IMR-90 (cell line): ENCODE measurements around the gene MLKL. TPM values are rescaled to one million over a fixed set of nuclear protein-coding genes. Genes with fewer than 3 reads are reported as not detected.

ENCODE experiments used
- ATAC-seq: fragments of 200-7000 bp; cut with Tn5 transposase; 2 replicates; pipeline ENCODE4 v1.9.1; 2020; ENCODE audit warnings: low read depth, mild to moderate bottlenecking, moderate library complexity
- BruUV-seq: library from RNA; stranded (reverse); fragments of 400-500 nt; replicated peaks from 2 replicates; lab custom pipeline; 2021; lab: Mats Ljungman, UMichigan
- CTCF ChIA-PET: fragments of 300-600 bp; formaldehyde crosslinking; extraction: SDS; loops from one replicate; lab custom pipeline; 2021; ENCODE audit warnings: antibody characterized with exemption; lab: Yijun Ruan, JAX
- POLR2A ChIA-PET: fragments of 300-600 bp; sonication (Branson Sonifier 250); formaldehyde crosslinking; loops from one replicate; lab custom pipeline; 2022; ENCODE audit warnings: antibody characterized with exemption; ENCODE audit not compliant: unreplicated experiment; lab: Charles Lee
- DNase-seq: peaks from one replicate; pipeline ENCODE4 v3.0.0; 2013
- H2AFZ ChIP-seq: replicated peaks from 2 replicates; pipeline ENCODE3; 2013; ENCODE audit warnings: low read length, mild to moderate bottlenecking; ENCODE audit not compliant: poor library complexity
- H2AK5ac ChIP-seq: 2 replicates; pipeline ENCODE4 v1.6.1; 2013; ENCODE audit warnings: low read depth, low read length, inconsistent platforms
- H2AK9ac ChIP-seq: replicated peaks from 2 replicates; pipeline ENCODE3; 2013; ENCODE audit warnings: mild to moderate bottlenecking, low read depth, low read length, moderate library complexity; ENCODE audit not compliant: poor library complexity
- H2BK120ac ChIP-seq: 2 replicates; pipeline ENCODE4 v1.6.1; 2013; ENCODE audit warnings: low read depth, low read length, inconsistent platforms
- H2BK15ac ChIP-seq: 3 replicates; pipeline ENCODE4 v1.6.1; 2013; ENCODE audit warnings: low read depth, low read length, inconsistent platforms
- H2BK20ac ChIP-seq: 2 replicates; pipeline ENCODE4 v1.6.1; 2013; ENCODE audit warnings: low read depth, mild to moderate bottlenecking, inconsistent platforms, low read length, moderate library complexity
- H2BK5ac ChIP-seq: 2 replicates; pipeline ENCODE4 v1.6.1; 2013; ENCODE audit warnings: mild to moderate bottlenecking, low read depth, low read length, inconsistent platforms; ENCODE audit not compliant: poor library complexity, severe bottlenecking
- H3K14ac ChIP-seq: replicated peaks from 2 replicates; pipeline ENCODE4 v1.6.1; 2013; ENCODE audit warnings: low read depth, low read length, inconsistent platforms
- H3K18ac ChIP-seq: 2 replicates; pipeline ENCODE4 v1.6.1; 2013; ENCODE audit warnings: low read depth, low read length, control low read depth
- H3K23ac ChIP-seq: 2 replicates; pipeline ENCODE4 v1.6.1; 2013; ENCODE audit warnings: low read depth, low read length, inconsistent platforms
- H3K27ac ChIP-seq: 2 replicates; pipeline ENCODE4 v1.5.1; 2013; ENCODE audit warnings: mild to moderate bottlenecking, control low read depth, low read length; ENCODE audit not compliant: insufficient read depth
- H3K27me3 ChIP-seq: 2 replicates; pipeline ENCODE4 v1.6.1; 2013; ENCODE audit warnings: low read length; ENCODE audit not compliant: control insufficient read depth, insufficient read depth
- H3K36me3 ChIP-seq: 2 replicates; pipeline ENCODE4 v1.6.1; 2013; ENCODE audit warnings: low read length, mixed read lengths; ENCODE audit not compliant: control insufficient read depth, insufficient read depth
- H3K4ac ChIP-seq: 2 replicates; pipeline ENCODE4 v1.6.1; 2013; ENCODE audit warnings: low read depth, low read length, inconsistent platforms
- H3K4me1 ChIP-seq: 2 replicates; pipeline ENCODE4 v1.6.1; 2013; ENCODE audit warnings: low read length, mixed read lengths; ENCODE audit not compliant: control insufficient read depth, insufficient read depth
- H3K4me2 ChIP-seq: 2 replicates; pipeline ENCODE4 v1.6.1; 2013; ENCODE audit warnings: low read depth, mild to moderate bottlenecking, control low read depth, low read length, moderate library complexity
- H3K4me3 ChIP-seq: 2 replicates; pipeline ENCODE4 v1.5.1; 2013; ENCODE audit warnings: low read depth, mild to moderate bottlenecking, control low read depth, low read length, moderate library complexity; ENCODE audit not compliant: insufficient read depth
- H3K56ac ChIP-seq: 2 replicates; pipeline ENCODE4 v1.6.1; 2013; ENCODE audit warnings: low read length, inconsistent platforms; ENCODE audit not compliant: insufficient read depth; ENCODE audit errors: extremely low read depth
- H3K79me1 ChIP-seq, 2 experiments: 2 replicates each; pipeline ENCODE4 v1.6.1; 2013; ENCODE audit warnings: low read length in 2 of 2, inconsistent platforms in 1 of 2, low read depth in 1 of 2
- H3K9ac ChIP-seq: 2 replicates; pipeline ENCODE4 v1.6.1; 2013; ENCODE audit warnings: low read depth, low read length, control low read depth
- H3K9me1 ChIP-seq: 2 replicates; pipeline ENCODE4 v1.6.1; 2013; ENCODE audit warnings: low read length, inconsistent platforms; ENCODE audit not compliant: insufficient read depth
- H3K9me3 ChIP-seq: 2 replicates; pipeline ENCODE4 v1.6.1; 2013; ENCODE audit warnings: low read length; ENCODE audit not compliant: control insufficient read depth, insufficient read depth
- H4K20me1 ChIP-seq: 2 replicates; pipeline ENCODE4 v1.6.1; 2013; ENCODE audit warnings: low read length, inconsistent platforms; ENCODE audit not compliant: insufficient read depth
- H4K5ac ChIP-seq: 2 replicates; pipeline ENCODE4 v1.6.1; 2013; ENCODE audit warnings: mild to moderate bottlenecking, low read depth, low read length, control low read depth
- H4K8ac ChIP-seq, 2 experiments: 2 replicates each; pipeline ENCODE4 v1.6.1; 2013; ENCODE audit warnings: low read depth in 2 of 2, low read length in 2 of 2, control low read depth in 1 of 2, inconsistent platforms in 1 of 2
- H4K91ac ChIP-seq: 2 replicates; pipeline ENCODE4 v1.6.1; 2013; ENCODE audit warnings: low read depth, low read length, inconsistent platforms; ENCODE audit not compliant: insufficient read depth
- BHLHE40 ChIP-seq: fragments of 150-350 bp; IDR thresholded peaks from 2 replicates; pipeline ENCODE4 v1.6.1; 2016; ENCODE audit warnings: mild to moderate bottlenecking, low read depth, low read length
- CEBPB ChIP-seq: IDR thresholded peaks from 2 replicates; pipeline ENCODE4 v1.6.1; 2012; ENCODE audit warnings: low read depth, low read length, improper control_type of control experiment
- CTCF ChIP-seq: conservative IDR thresholded peaks from 2 replicates; pipeline ENCODE4 v1.5.1; 2012; ENCODE audit warnings: mild to moderate bottlenecking, low read depth, low read length, improper control_type of control experiment
- FOS ChIP-seq: fragments of 150-350 bp; IDR thresholded peaks from 2 replicates; pipeline ENCODE4 v1.6.1; 2016; ENCODE audit warnings: low read depth, low read length
- MAFK ChIP-seq: IDR thresholded peaks from 2 replicates; pipeline ENCODE4 v1.6.1; 2012; ENCODE audit warnings: low read depth, low read length, improper control_type of control experiment
- NFE2L2 ChIP-seq: fragments of 150-350 bp; IDR thresholded peaks from 2 replicates; pipeline ENCODE4 v1.6.1; 2016; ENCODE audit warnings: low read depth, mild to moderate bottlenecking, low read length
- RAD21 ChIP-seq: IDR thresholded peaks from 2 replicates; pipeline ENCODE4 v1.6.1; 2012; ENCODE audit warnings: low read length, improper control_type of control experiment
- RCOR1 ChIP-seq: IDR thresholded peaks from 2 replicates; pipeline ENCODE4 v1.6.1; 2012; ENCODE audit warnings: mild to moderate bottlenecking, low read length, improper control_type of control experiment; ENCODE audit not compliant: insufficient replicate concordance
- RFX5 ChIP-seq: IDR thresholded peaks from 2 replicates; pipeline ENCODE4 v1.8.0; 2012; ENCODE audit warnings: low read depth, mild to moderate bottlenecking, low read length, moderate library complexity
- SMC3 ChIP-seq: fragments of 150-350 bp; IDR thresholded peaks from 2 replicates; pipeline ENCODE4 v1.6.1; 2016; ENCODE audit warnings: low read depth, mild to moderate bottlenecking, antibody characterized with exemption, low read length, moderate library complexity
- USF2 ChIP-seq: fragments of 150-350 bp; IDR thresholded peaks from 2 replicates; pipeline ENCODE4 v1.6.1; 2017; ENCODE audit warnings: mild to moderate bottlenecking, antibody characterized with exemption, low read length, low read depth
- whole genome bisulfite sequencing, 2 experiments: methylation state at CpG; one replicate each; pipeline versions ENCODE4 v1.1.5 to v1.1.7; 2013; ENCODE audit warnings: missing lambda C conversion rate in 2 of 2; ENCODE audit not compliant: insufficient read length in 1 of 2; ENCODE audit errors: extremely low coverage in 2 of 2; 5-methylcytosine and 5-hydroxymethylcytosine counted together
- dilution Hi-C: fragments of 300-500 bp; cut with HindIII; formaldehyde crosslinking; loops from one replicate; pipeline ENCODE4 v1.14.3; 2018; ENCODE audit warnings: low sequenced_read_pairs; ENCODE audit not compliant: unreplicated experiment
- in situ Hi-C: fragments of 300-500 bp; cut with MboI; formaldehyde crosslinking; loops from 3 replicates; pipeline ENCODE4 v1.14.3; 2019; ENCODE audit warnings: low sequenced_read_pairs, inconsistent platforms, mixed read lengths
- intact Hi-C: fragments of 100-400 bp; cut with micrococcal nuclease; formaldehyde crosslinking; loops from 2 replicates; pipeline ENCODE4 v1.10.0; 2022
- polyA plus RNA-seq, 3 experiments: library from polyadenylated mRNA; depleted of rRNA; stranded (reverse); fragments of >200 nt; gene quantifications; 2 replicates each; pipeline ENCODE4 v1.2.3, GENCODE V29; 2012; ENCODE audit warnings: low replicate concordance in 1 of 3
- total RNA-seq: library from RNA; depleted of rRNA; stranded (reverse); fragments of >200 nt; gene quantifications from 2 replicates; pipeline ENCODE4 v1.2.3, GENCODE V29; 2012
- TF ChIP-seq, protein P1 (sequence below): fragments of 150-350 bp; IDR thresholded peaks from 2 replicates; pipeline ENCODE4 v1.6.1; 2016; ENCODE audit warnings: low read depth, mild to moderate bottlenecking, low read length, moderate library complexity, borderline replicate concordance

MLKL gene
- total and polyA plus RNA-seq, 2 of the 4 experiments (the other 2 are of a cell fraction), result 3.6 to 4.5 TPM

DNA sequence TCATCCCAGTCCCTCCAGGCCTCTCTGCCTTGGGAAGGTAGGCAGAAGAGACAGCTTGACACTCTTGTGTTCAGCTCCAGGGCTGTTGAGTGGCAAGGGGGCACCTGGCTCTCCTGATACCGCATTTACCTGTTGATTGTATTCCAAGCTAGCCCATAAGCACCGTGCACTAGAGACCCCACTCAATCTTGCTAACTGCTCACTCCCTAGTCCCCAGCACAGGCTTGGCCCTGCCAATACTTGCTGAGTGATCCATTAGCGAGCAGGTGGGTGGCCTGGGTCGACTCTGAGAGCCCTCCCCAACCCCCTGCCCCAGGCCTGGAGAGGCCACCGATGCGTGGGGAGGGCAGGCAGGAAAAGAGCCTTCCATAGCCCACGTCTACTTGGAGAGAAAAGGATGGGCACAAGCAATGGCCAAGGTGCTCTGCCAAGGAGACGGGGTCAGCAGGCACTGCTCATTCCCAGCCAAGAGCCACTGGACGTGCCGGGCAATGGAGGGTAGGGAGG lies 44.5 kb upstream of the MLKL start:
- no peaks in the 10 kb centered on the region for H3K9me3 ChIP-seq
- no peak for DNase-seq
- H3K23ac ChIP-seq, result no peak overlapping the region
- dilution Hi-C loops, result no loop called here
- no peak for ATAC-seq
- peak overlapping the region; percentile 92 for H2AK5ac ChIP-seq
- peaks cover 4% of the 10 kb centered on the region; the same call in 1 of the 2 replicates for H3K9me1 ChIP-seq
- no peak overlapping the region for H3K4me2 ChIP-seq
- no peaks in the 10 kb centered on the region for H3K79me1 ChIP-seq
- WGBS, 2 experiments, result 100% methylated on average over 3 of the region's 10 CpGs; no CpG with 5 or more reads in 1 of the 2 experiments
- H4K5ac ChIP-seq, result no peak overlapping the region
- no peak overlapping the region for H3K18ac ChIP-seq
- CTCF ChIA-PET, result no interaction called here
- H2BK5ac ChIP-seq, result no peak overlapping the region
- BruUV-seq, result no TSS peak
- H3K27ac ChIP-seq, result no peak overlapping the region
- 0 out of 2 replicates have a peak overlapping the region, but pooled peaks have one; percentile 60 for H4K91ac ChIP-seq
- H3K27me3 ChIP-seq, result no peaks in the 10 kb centered on the region
- no peak overlapping the region for H2BK15ac ChIP-seq
- H4K20me1 ChIP-seq, result no peaks in the 10 kb centered on the region
- POLR2A ChIA-PET, result no interaction called here
- H3K9ac ChIP-seq, result no peak overlapping the region
- no peak overlapping the region for H3K56ac ChIP-seq
- intact Hi-C loops, result no loop called here
- H3K4me3 ChIP-seq, result no peak overlapping the region
- peaks cover 14% of the 10 kb centered on the region for H3K4me1 ChIP-seq
- H4K8ac ChIP-seq, result no peak overlapping the region
- peak overlapping the region; percentile 16 for H2AFZ ChIP-seq
- no peak overlapping the region for H3K14ac ChIP-seq
- TF ChIP-seq FOS (no peak), RAD21 (no peak), BHLHE40 (no peak), NFE2L2 (no peak), SMC3 (no peak), CEBPB (no peak), RFX5 (no peak), CTCF (no peak), RCOR1 (no peak), MAFK (no peak), USF2 (no peak)
- TF ChIP-seq, protein P1, sequence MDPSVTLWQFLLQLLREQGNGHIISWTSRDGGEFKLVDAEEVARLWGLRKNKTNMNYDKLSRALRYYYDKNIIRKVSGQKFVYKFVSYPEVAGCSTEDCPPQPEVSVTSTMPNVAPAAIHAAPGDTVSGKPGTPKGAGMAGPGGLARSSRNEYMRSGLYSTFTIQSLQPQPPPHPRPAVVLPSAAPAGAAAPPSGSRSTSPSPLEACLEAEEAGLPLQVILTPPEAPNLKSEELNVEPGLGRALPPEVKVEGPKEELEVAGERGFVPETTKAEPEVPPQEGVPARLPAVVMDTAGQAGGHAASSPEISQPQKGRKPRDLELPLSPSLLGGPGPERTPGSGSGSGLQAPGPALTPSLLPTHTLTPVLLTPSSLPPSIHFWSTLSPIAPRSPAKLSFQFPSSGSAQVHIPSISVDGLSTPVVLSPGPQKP, result no peak
- in situ Hi-C loops, result no loop called here
- H2BK120ac ChIP-seq, result peak overlapping the region; percentile 39; the same call in 1 of the 2 replicates
- peak overlapping the region; percentile 36; the same call in 1 of the 2 replicates for H3K4ac ChIP-seq
- no peaks in the 10 kb centered on the region for H3K36me3 ChIP-seq
- H2AK9ac ChIP-seq, result no peak overlapping the region
- H2BK20ac ChIP-seq, result no peak overlapping the region; the same call in 1 of the 2 replicates
